HG03571 (cell line): ENCODE data around the gene CELF2.
"Not testable (repeated sequence)": the region's sequence is repeated elsewhere in the genome, so short reads cannot be mapped to it uniquely, and the experiment has no call there.

Experiments
- ATAC-seq: cut with Tn5 transposase; IDR thresholded peaks from one replicate; pipeline ENCODE4 v1.9.1; 2021; ENCODE audit not compliant: unreplicated experiment

The CELF2 gene

DNA sequence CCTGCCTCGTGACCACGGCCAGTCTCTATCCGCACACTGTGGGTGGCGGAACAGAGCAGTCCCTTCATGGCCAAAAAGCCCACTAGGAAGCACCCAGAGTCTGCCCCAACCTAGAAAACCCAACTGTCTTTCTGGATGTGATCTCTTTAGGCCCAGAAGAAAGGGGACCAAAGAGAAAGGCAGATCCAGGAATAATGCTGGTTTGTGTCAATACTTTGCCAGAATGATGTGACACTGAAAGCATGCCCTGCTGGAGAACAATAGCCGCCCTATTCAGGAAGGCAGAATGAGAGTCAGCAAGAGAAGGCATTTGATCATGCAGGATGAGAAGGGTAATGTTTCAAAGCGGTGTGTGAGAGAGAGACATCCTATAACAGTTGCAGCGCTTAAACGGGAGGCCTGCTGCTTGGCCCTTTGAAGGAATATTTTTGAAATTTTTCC is 319.1 kb downstream of the CELF2 start:
- ATAC-seq: no peak

DNA sequence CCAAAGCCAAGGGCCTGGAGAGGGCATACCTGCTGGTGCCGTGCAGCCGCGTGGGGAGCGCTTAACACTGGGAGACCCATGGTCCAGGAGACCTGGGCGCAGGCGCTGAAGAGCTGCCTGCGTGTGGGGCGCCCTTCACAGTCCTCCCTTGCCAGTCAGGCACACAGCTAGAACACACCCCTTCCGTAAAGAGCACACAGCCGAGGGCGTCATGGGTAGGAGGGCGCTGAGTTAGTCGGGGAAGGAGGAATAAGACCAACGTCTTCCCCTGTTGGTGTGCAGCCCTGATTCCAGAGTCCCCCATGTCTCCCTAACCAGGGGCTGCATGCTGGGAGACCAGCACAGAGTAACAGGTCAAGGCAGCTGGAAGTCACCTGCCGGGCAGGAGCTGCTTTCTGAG is 319.8 kb downstream of the CELF2 start:
- ATAC-seq: no peak

DNA sequence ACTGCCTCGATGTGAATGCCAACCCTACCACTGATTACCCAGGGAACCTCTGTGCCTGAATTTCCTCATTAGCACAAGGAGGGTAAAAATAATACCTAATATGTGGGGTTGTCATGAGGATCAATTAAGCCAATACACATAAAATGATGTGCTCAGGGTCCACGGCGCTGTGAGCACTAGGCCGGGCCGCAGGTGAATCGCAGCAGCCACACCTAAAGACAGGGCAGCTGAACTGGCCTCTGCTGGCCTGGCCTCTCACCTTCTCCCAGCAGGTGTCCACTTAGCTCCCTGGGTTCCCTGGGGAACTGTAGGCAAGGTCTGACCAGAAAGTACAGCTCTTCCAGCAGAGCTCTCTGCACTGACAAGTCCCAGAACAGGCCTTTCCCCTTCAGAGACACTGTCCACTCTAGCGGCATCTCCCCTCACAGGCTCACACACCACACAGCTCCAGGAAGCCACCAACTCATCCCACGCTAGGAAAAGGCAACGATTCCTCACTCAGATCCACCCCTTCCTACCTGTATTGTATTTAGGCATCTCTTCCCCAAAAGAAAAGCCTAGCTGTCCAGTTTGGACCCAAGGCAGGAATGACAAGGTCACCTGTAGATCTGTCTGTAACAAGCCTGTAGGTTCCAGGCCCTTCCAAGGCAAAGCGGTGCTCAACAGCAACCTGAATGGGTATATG is 320.6 kb downstream of the CELF2 start:
- no peak for ATAC-seq

DNA sequence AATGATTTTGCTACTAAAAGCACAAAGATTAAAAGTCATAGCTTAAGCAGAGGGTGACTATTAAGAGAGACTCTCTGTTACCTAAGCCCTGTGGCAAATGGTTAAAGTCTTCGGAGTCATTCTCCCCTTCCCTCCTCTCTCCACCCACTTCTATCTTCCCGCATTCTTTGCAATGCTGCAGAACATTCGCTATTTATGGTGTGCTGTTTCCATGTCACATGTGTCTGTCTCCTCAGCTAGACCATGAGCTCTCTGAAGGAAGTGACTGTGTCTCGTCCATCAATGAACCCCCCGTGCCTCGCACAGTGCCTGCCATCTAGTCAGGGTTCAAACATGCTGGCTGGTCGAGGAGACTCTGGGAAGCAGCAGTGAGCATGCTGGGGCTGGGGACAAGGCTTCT is 321.3 kb downstream of the CELF2 start:
- ATAC-seq: no peak

- no peak for ATAC-seq
These were observed 322.0 kb downstream of the CELF2 start for GRCh38 chr10:11339660-11340059.

DNA sequence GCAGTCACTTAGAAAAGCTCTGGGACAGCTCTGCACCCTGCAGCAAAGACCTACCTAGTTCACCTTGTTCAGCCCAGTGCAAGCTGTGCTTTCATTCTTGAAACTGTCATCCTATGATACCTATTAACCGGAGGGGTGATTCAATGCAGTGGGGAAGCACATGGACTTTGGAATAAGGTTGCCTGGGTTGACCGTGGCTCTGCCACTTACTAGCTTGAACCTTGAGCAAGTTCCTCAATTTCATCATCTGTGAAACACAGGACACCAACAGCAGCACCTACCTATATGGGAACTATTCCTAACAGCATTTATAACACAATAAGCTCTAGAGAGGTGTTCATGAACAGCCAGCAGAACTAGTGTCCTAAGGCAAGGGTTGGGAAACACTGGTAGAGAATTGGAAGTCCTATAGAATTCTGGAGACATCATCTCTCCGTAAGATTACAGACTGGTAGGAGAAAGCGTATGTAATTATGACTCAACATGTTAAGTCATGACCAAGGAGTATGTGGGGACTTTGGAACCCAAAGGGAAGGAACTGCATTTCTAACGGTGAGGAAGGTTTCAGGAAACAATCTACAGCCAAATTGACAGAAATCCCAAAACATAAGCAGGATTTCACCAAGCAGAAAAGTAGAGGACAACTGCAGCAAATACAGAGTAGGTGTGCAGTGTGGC is 323.8 kb downstream of the CELF2 start:
- no peak for ATAC-seq

- ATAC-seq: no peak
These were observed 326.4 kb downstream of the CELF2 start for GRCh38 chr10:11344081-11344480.

DNA sequence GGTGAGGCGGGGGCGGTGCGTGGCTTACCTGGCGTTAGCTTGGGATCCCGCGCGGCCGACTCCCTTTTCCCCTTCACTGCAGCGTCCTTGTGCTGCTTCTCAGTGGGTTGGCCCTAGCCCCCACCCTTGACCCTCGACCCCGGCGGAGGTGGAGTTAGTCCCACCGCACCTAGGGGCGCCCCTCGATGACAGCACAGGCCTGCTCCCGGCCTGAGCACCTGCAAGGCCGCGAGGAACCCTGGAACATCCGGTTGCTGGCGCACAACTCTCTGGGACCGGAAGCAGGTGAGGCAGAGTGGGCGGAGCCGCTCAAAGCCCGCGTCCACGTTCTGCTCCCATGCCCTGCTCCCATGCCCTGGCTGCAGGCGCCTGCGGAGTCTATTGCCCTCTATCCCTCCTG is 326.9 kb downstream of the CELF2 start:
- ATAC-seq: no peak

- no peak for ATAC-seq
These were observed 327.8 kb downstream of the CELF2 start for GRCh38 chr10:11345224-11346054.

GRCh38 chr10:11347580-11347979 is 329.9 kb downstream of the CELF2 start:
- ATAC-seq: not testable (repeated sequence)

DNA sequence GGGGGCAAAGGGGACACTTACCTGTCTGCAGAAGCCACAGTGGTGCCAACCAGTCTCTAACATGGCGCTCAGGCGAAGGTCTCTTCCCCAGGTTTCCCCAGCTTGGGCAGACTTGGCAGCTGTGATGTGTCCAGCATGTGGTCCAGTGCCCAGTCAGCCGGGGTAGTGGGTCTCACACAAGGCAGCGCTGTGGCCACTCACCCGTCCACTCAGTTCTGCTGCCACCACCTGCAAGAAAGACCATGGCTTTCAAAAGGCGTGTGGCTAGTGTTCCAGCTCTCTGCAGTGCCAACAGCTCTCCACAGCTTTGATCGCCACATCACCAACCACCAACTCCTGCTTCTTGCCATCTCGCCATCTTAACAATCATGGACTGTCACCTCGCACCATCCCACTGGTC is 334.1 kb downstream of the CELF2 start:
- no peak for ATAC-seq

DNA sequence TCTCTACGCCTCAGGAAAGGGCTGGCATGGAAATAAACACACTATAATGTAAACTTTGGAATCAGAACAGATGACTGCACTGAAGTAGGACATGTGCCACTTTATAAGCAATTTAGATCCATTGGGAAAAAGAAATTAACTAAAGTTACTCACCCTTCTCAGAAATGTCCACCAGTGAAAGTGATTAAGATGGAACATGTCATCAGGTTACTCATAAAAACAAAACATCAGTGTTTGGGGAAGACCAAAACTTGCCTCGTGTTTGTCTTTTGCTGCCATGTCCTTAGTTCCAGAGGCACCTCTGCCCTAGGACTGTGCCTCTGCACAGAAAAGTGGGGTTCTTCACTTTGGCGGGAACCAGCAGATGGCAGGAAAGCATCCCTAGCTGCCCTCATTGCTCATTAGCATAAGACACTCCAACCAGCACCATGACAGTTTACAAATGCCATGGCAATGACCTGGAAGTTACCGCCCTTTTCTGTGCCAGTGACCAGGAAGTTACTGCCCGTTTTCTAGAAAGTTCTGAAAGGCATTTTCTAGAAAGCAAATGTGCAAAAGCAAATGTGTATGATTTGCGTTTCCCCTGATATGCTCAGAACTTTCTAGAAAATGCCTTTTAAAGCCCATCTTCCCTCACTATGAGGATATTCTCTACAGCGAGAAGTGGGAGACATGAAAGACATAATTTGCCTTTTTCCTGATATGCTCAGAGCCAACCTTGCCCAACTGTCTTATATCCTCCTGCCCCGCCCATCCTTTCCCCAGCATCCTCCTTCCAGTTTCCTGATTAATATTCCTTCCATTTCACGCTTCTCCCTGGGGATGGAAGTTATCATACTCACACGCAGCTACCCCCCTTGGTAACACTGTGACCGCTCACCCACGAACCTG is 335.6 kb downstream of the CELF2 start:
- ATAC-seq: no peak

GRCh38 chr10:11354823-11355222 is 337.2 kb downstream of the CELF2 start:
- no peak for ATAC-seq

GRCh38 chr10:11355592-11355991 is 337.9 kb downstream of the CELF2 start:
- no peak for ATAC-seq

DNA sequence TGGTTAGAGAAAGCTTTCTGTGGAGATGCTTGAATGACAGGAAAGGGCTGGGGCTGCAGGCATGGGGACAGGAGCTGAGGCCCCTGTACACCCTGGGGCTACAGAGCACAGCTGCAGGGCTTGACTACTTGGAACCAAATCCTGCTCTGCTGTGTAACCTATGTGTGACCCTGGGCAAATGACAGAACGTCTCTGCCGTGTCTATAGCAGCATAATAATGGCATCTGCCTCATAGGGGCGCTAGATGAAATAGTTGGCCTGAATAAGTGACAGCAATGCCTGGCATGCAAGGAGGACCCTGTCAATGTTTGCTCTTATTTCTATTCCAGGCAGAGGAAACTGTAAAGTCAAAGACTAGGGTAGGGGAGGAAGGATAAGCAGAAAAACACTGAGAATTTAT is 339.8 kb downstream of the CELF2 start:
- ATAC-seq: no peak

DNA sequence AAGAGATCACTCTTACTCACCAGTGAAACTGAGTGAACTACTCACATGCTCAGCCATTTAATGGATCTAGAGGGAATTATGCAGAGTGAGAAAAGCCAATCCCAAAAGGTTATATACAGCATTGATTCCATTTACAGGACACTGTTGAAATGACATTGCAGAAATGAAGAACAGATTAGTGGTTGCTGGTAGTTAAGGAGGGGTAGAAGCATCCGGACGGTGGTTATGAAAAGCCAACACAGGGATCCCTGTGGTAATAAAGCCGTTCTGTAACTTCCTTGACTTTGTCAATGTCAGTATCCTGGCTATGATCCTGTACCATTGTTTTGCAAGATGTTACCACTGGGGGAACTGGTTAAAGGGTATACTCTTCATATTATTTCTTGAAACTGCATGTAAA is 340.3 kb downstream of the CELF2 start:
- ATAC-seq: no peak

GRCh38 chr10:11358923-11359575 is 341.4 kb downstream of the CELF2 start:
- no peak for ATAC-seq

GRCh38 chr10:11359869-11360268 is 342.2 kb downstream of the CELF2 start:
- no peak for ATAC-seq

GRCh38 chr10:11363497-11363896 is 345.8 kb downstream of the CELF2 start:
- ATAC-seq: no peak

GRCh38 chr10:11364241-11364640 is 346.6 kb downstream of the CELF2 start:
- ATAC-seq: no peak
